ENCODE results near the gene TBC1D14.

Gene TBC1D14

GRCh38 chr4:7007142-7007907, 97.7 kb downstream of the TBC1D14 start:
- Histone ChIP-seq H3K27me3 (ENCODE audit: low read length) (no peaks in the 10 kb centered on the region), H4K20me1 (ENCODE audit: low read depth, low read length) (no peaks in the 10 kb centered on the region), H3K9ac (ENCODE audit: low read length) (no peak overlapping the region), H2AFZ (ENCODE audit: low read depth, low read length, severe bottlenecking) (no peak overlapping the region), H3F3A (ENCODE audit: insufficient read depth) (no peaks in the 10 kb centered on the region), H3K4me2 (ENCODE audit: low read depth, low read length, poor library complexity, severe bottlenecking) (no peak overlapping the region), H3K79me2 (ENCODE audit: insufficient read depth, low read length) (no peaks in the 10 kb centered on the region), H3K9me3 (ENCODE audit: insufficient read depth, low read length) (no peaks in the 10 kb centered on the region), H3K36me3 (ENCODE audit: low read length) (0 out of 2 replicates have a peak, but pooled peaks cover 4% of the 10 kb centered on the region), H3K27ac (ENCODE audit: low read depth, low read length) (no peak overlapping the region), H3K4me3 (ENCODE audit: insufficient read depth, low read length, poor library complexity, severe bottlenecking) (no peak overlapping the region), H3K9me2 (replicated peaks; ENCODE audit: insufficient read depth, low read length) (no peaks in the 10 kb centered on the region)
- TF ChIP-seq EZH2phosphoT487 (conservative IDR thresholded peaks at IDR 0.05; ENCODE audit: low read length) (no peak), CTCF (IDR thresholded peaks at IDR 0.05; ENCODE audit: insufficient read depth, low read length, poor library complexity, severe bottlenecking) (no peak)

- no peak overlapping the region for H3K27ac ChIP-seq (ENCODE audit: low read depth, low read length)
- H3K27me3 ChIP-seq (ENCODE audit: low read length): no peaks in the 10 kb centered on the region
- H3K4me3 ChIP-seq (ENCODE audit: insufficient read depth, low read length, poor library complexity, severe bottlenecking): no peak overlapping the region
- H4K20me1 ChIP-seq (ENCODE audit: low read depth, low read length): no peaks in the 10 kb centered on the region
- no peaks in the 10 kb centered on the region for H3F3A ChIP-seq (ENCODE audit: insufficient read depth)
- no peaks in the 10 kb centered on the region for H3K9me2 ChIP-seq (replicated peaks; ENCODE audit: insufficient read depth, low read length)
- TF ChIP-seq CTCF (IDR thresholded peaks at IDR 0.05; ENCODE audit: insufficient read depth, low read length, poor library complexity, severe bottlenecking) (no peak), EZH2phosphoT487 (conservative IDR thresholded peaks at IDR 0.05; ENCODE audit: low read length) (no peak)
- no peaks in the 10 kb centered on the region for H3K79me2 ChIP-seq (ENCODE audit: insufficient read depth, low read length)
- 0 out of 2 replicates have a peak, but pooled peaks cover 4% of the 10 kb centered on the region for H3K36me3 ChIP-seq (ENCODE audit: low read length)
- H2AFZ ChIP-seq (ENCODE audit: low read depth, low read length, severe bottlenecking): no peak overlapping the region
- no peak overlapping the region for H3K9ac ChIP-seq (ENCODE audit: low read length)
- no peak overlapping the region for H3K4me2 ChIP-seq (ENCODE audit: low read depth, low read length, poor library complexity, severe bottlenecking)
- no peaks in the 10 kb centered on the region for H3K9me3 ChIP-seq (ENCODE audit: insufficient read depth, low read length)
These were observed 98.3 kb downstream of the TBC1D14 start for GRCh38 chr4:7007944-7008343.

GRCh38 chr4:7009564-7009963, 99.9 kb downstream of the TBC1D14 start:
- Histone ChIP-seq H3K36me3 (ENCODE audit: low read length) (0 out of 2 replicates have a peak, but pooled peaks cover 5% of the 10 kb centered on the region), H2AFZ (ENCODE audit: low read depth, low read length, severe bottlenecking) (no peak overlapping the region), H3K27ac (ENCODE audit: low read depth, low read length) (no peak overlapping the region), H3K9me2 (replicated peaks; ENCODE audit: insufficient read depth, low read length) (no peaks in the 10 kb centered on the region), H4K20me1 (ENCODE audit: low read depth, low read length) (no peaks in the 10 kb centered on the region), H3K4me3 (ENCODE audit: insufficient read depth, low read length, poor library complexity, severe bottlenecking) (no peak overlapping the region), H3F3A (ENCODE audit: insufficient read depth) (no peaks in the 10 kb centered on the region), H3K9ac (ENCODE audit: low read length) (no peak overlapping the region), H3K79me2 (ENCODE audit: insufficient read depth, low read length) (no peaks in the 10 kb centered on the region), H3K4me2 (ENCODE audit: low read depth, low read length, poor library complexity, severe bottlenecking) (no peak overlapping the region), H3K27me3 (ENCODE audit: low read length) (no peaks in the 10 kb centered on the region), H3K9me3 (ENCODE audit: insufficient read depth, low read length) (no peaks in the 10 kb centered on the region)
- TF ChIP-seq CTCF (IDR thresholded peaks at IDR 0.05; ENCODE audit: insufficient read depth, low read length, poor library complexity, severe bottlenecking) (no peak), EZH2phosphoT487 (conservative IDR thresholded peaks at IDR 0.05; ENCODE audit: low read length) (no peak)

Data from SU-DHL-6 (cell line).